GM19397 (cell line): ENCODE measurements around the gene NKX1-1.

Experiments
- ATAC-seq: cut with Tn5 transposase; IDR thresholded peaks from one replicate; pipeline ENCODE4 v1.9.1; 2021; ENCODE audit warnings: mild to moderate bottlenecking, moderate library complexity; ENCODE audit not compliant: unreplicated experiment

Gene NKX1-1

GRCh38 chr4:1362046-1362445 is 44.2 kb downstream of the NKX1-1 start:
- ATAC-seq = no peak

GRCh38 chr4:1361431-1361830 is 44.8 kb downstream of the NKX1-1 start:
- no peak for ATAC-seq

GRCh38 chr4:1360423-1361283 is 45.6 kb downstream of the NKX1-1 start:
- no peak for ATAC-seq

GRCh38 chr4:1359976-1360375 is 46.3 kb downstream of the NKX1-1 start:
- no peak for ATAC-seq

- ATAC-seq = no peak
Measured at GRCh38 chr4:1359144-1359501, 47.1 kb downstream of the NKX1-1 start.

GRCh38 chr4:1358421-1359143 is 47.7 kb downstream of the NKX1-1 start:
- no peak for ATAC-seq

- no peak for ATAC-seq
Measured at GRCh38 chr4:1357356-1358248, 48.6 kb downstream of the NKX1-1 start.

- no peak for ATAC-seq
Measured at GRCh38 chr4:1356181-1356998, 49.9 kb downstream of the NKX1-1 start.

GRCh38 chr4:1355378-1355777 is 50.9 kb downstream of the NKX1-1 start:
- no peak for ATAC-seq

GRCh38 chr4:1354983-1355275 is 51.3 kb downstream of the NKX1-1 start:
- no peak for ATAC-seq

GRCh38 chr4:1354136-1354982 is 51.9 kb downstream of the NKX1-1 start:
- ATAC-seq = no peak

GRCh38 chr4:1353186-1354055 is 52.8 kb downstream of the NKX1-1 start:
- no peak for ATAC-seq
